ENCODE results near the gene MYOZ3. TPM values are rescaled to one million over a fixed set of nuclear protein-coding genes. Genes with fewer than 3 reads are reported as not detected.

Gene MYOZ3
- polyA plus RNA-seq, 1 donor from 2014 or later: not detected

- Histone ChIP-seq H3K4me3 (ENCODE audit: low read length) (no peak overlapping the region), H3K4me2 (ENCODE audit: low read length) (no peak overlapping the region), H3K9me2 (ENCODE audit: insufficient read depth, low read length) (no peaks in the 10 kb centered on the region), H3K79me2 (replicated peaks; ENCODE audit: insufficient read depth, low read length) (peaks cover 17% of the 10 kb centered on the region), H3K9ac (ENCODE audit: low read length) (no peak overlapping the region), H3F3A (ENCODE audit: insufficient read depth, low read length, poor library complexity, severe bottlenecking) (no peaks in the 10 kb centered on the region), H3K27me3 (ENCODE audit: insufficient read depth, low read depth, low read length) (no peaks in the 10 kb centered on the region), H3K36me3 (ENCODE audit: insufficient read depth, low read length) (no peaks in the 10 kb centered on the region), H3K27ac (ENCODE audit: low read length) (no peak overlapping the region), H2AFZ (ENCODE audit: low read depth, low read length) (no peak overlapping the region), H4K20me1 (ENCODE audit: insufficient read depth) (no peaks in the 10 kb centered on the region), H3K9me3 (ENCODE audit: low read length) (no peaks in the 10 kb centered on the region)
- TF ChIP-seq TAF1 (IDR thresholded peaks at IDR 0.05; ENCODE audit: low read depth) (no peak), POLR2AphosphoS5 (IDR thresholded peaks at IDR 0.05) (no peak), CTCF (IDR thresholded peaks at IDR 0.05; ENCODE audit: poor library complexity, severe bottlenecking) (no peak), SMC3 (conservative IDR thresholded peaks at IDR 0.05; ENCODE audit: poor library complexity) (no peak), EZH2 (IDR thresholded peaks at IDR 0.05; ENCODE audit: borderline replicate concordance, insufficient read depth, low read length, poor library complexity, severe bottlenecking) (no peak), MXI1 (conservative IDR thresholded peaks at IDR 0.05; ENCODE audit: poor library complexity, severe bottlenecking) (no peak)
These were observed 42.7 kb downstream of the MYOZ3 start for GRCh38 chr5:150703762-150704161.

GRCh38 chr5:150706776-150707390, 45.8 kb downstream of the MYOZ3 start:
- H3K9me3 ChIP-seq (ENCODE audit: low read length): no peaks in the 10 kb centered on the region
- no peaks in the 10 kb centered on the region for H3K9me2 ChIP-seq (ENCODE audit: insufficient read depth, low read length)
- H2AFZ ChIP-seq (ENCODE audit: low read depth, low read length): no peak overlapping the region
- no peaks in the 10 kb centered on the region for H3K27me3 ChIP-seq (ENCODE audit: insufficient read depth, low read depth, low read length)
- H3K36me3 ChIP-seq (ENCODE audit: insufficient read depth, low read length): no peaks in the 10 kb centered on the region
- no peak overlapping the region for H3K4me3 ChIP-seq (ENCODE audit: low read length)
- TF ChIP-seq CTCF (IDR thresholded peaks at IDR 0.05; ENCODE audit: poor library complexity, severe bottlenecking): no peak
- TF ChIP-seq MXI1 (conservative IDR thresholded peaks at IDR 0.05; ENCODE audit: poor library complexity, severe bottlenecking): no peak
- no peak for TF ChIP-seq EZH2 (IDR thresholded peaks at IDR 0.05; ENCODE audit: borderline replicate concordance, insufficient read depth, low read length, poor library complexity, severe bottlenecking)
- no peak for TF ChIP-seq POLR2AphosphoS5 (IDR thresholded peaks at IDR 0.05)
- no peak for TF ChIP-seq SMC3 (conservative IDR thresholded peaks at IDR 0.05; ENCODE audit: poor library complexity)
- TF ChIP-seq EP300 (conservative IDR thresholded peaks at IDR 0.05; ENCODE audit: poor library complexity, severe bottlenecking): no peak
- no peak for TF ChIP-seq TAF1 (IDR thresholded peaks at IDR 0.05; ENCODE audit: low read depth)
- no peak for TF ChIP-seq RAD21 (conservative IDR thresholded peaks at IDR 0.05)
- TF ChIP-seq REST (IDR thresholded peaks at IDR 0.05; ENCODE audit: borderline replicate concordance): no peak
- H3K4me2 ChIP-seq (ENCODE audit: low read length): no peak overlapping the region
- H3K9ac ChIP-seq (ENCODE audit: low read length): no peak overlapping the region
- no peaks in the 10 kb centered on the region for H4K20me1 ChIP-seq (ENCODE audit: insufficient read depth)
- no peak overlapping the region for H3K27ac ChIP-seq (ENCODE audit: low read length)
- no peaks in the 10 kb centered on the region for H3K79me2 ChIP-seq (replicated peaks; ENCODE audit: insufficient read depth, low read length)
- H3F3A ChIP-seq (ENCODE audit: insufficient read depth, low read length, poor library complexity, severe bottlenecking): no peaks in the 10 kb centered on the region
